Sigmoid colon (tissue), 4 donors: ENCODE results near the gene HOXD3.

ENCODE experiments used
- EP300 ChIP-seq, 4 donors: sonication (generic); formaldehyde crosslinking; IDR thresholded peaks; one replicate each; pipeline ENCODE4 v1.6.1; 2017; ENCODE audit warnings: antibody characterized with exemption in 4 of 4
- POLR2A ChIP-seq, 2 donors: fragments of 450-650 bp; IDR thresholded peaks; one replicate each; pipeline ENCODE4 v1.6.1; 2016; ENCODE audit warnings: antibody characterized with exemption in 2 of 2, mild to moderate bottlenecking in 2 of 2, moderate library complexity in 2 of 2
- TF ChIP-seq, protein P1 (sequence below), 4 experiments: fragments of 450-650 bp in 3 of 4; fragments of 200-600 bp in 1 of 4; IDR thresholded peaks; one replicate each; pipeline ENCODE4 v1.5.1; 2016 to 2019; ENCODE audit warnings: antibody characterized with exemption in 4 of 4, mild to moderate bottlenecking in 3 of 4, moderate library complexity in 2 of 4

DNA sequence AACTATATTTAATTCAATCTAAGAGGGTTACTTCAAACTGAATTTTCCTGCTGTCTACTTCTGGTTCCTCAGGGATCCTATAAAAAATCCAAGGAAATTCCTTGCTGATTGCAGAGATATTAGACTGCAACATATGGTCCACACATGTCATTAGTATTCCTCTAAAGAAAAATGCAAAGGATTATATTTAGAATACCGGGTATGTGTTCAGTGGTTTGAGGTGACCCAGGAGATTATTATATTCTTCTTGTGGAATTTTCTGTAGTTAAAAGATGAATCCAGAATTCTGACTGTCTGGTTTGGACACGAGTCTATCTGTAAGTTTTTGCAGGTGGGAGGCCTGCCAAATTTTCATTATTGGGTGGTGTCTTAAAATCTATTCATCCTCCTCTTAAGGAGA lies 49.6 kb downstream of the HOXD3 start:
- TF ChIP-seq, protein P1, sequence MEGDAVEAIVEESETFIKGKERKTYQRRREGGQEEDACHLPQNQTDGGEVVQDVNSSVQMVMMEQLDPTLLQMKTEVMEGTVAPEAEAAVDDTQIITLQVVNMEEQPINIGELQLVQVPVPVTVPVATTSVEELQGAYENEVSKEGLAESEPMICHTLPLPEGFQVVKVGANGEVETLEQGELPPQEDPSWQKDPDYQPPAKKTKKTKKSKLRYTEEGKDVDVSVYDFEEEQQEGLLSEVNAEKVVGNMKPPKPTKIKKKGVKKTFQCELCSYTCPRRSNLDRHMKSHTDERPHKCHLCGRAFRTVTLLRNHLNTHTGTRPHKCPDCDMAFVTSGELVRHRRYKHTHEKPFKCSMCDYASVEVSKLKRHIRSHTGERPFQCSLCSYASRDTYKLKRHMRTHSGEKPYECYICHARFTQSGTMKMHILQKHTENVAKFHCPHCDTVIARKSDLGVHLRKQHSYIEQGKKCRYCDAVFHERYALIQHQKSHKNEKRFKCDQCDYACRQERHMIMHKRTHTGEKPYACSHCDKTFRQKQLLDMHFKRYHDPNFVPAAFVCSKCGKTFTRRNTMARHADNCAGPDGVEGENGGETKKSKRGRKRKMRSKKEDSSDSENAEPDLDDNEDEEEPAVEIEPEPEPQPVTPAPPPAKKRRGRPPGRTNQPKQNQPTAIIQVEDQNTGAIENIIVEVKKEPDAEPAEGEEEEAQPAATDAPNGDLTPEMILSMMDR (IDR thresholded peaks at IDR 0.05) = no peak
- TF ChIP-seq POLR2A (IDR thresholded peaks at IDR 0.05) (no peak), EP300 (IDR thresholded peaks at IDR 0.05) (no peak)
